Dendritic cell treated with granulocyte-macrophage colony-stimulating factor and Interleukin-4, amounts not matched to agents 40 ng/mL and 50 ng/mL, for 4 days (primary cell): ENCODE results near the gene CRYL1.

Experiments used
- H3K27ac Mint-ChIP-seq: one replicate; pipeline ENCODE4 v1.8.0; 2022; ENCODE audit warnings: mild to moderate bottlenecking, mixed read lengths
- H3K27me3 Mint-ChIP-seq: one replicate; pipeline ENCODE4 v1.8.0; 2022; ENCODE audit warnings: mild to moderate bottlenecking, mixed read lengths
- H3K36me3 Mint-ChIP-seq: one replicate; pipeline ENCODE4 v1.8.0; 2022; ENCODE audit warnings: low read depth, mixed read lengths
- H3K4me1 Mint-ChIP-seq: one replicate; pipeline ENCODE4 v1.8.0; 2022; ENCODE audit warnings: low read depth, mixed read lengths
- H3K4me3 Mint-ChIP-seq: one replicate; pipeline ENCODE4 v1.8.0; 2022; ENCODE audit warnings: mild to moderate bottlenecking, moderate library complexity, mixed read lengths
- H3K9me3 Mint-ChIP-seq: one replicate; pipeline ENCODE4 v1.8.0; 2022; ENCODE audit warnings: mixed read lengths
- intact Hi-C: fragments of 100-400 bp; cut with micrococcal nuclease; formaldehyde crosslinking; loops from one replicate; pipeline ENCODE4 v1.15.0; 2022

The CRYL1 gene

GRCh38 chr13:20495087-20496023 is 30.3 kb downstream of the CRYL1 start:
- intact Hi-C loops = loop anchor here (1.0 to 10.0 kb wide), 4 partner anchors 217 to 430 kb away; partner anchors contain the start of gene GJB2
- no peak overlapping the region for H3K4me3 Mint-ChIP-seq
- H3K27me3 Mint-ChIP-seq = no peaks in the 10 kb centered on the region
- no peaks in the 10 kb centered on the region for H3K9me3 Mint-ChIP-seq
- H3K4me1 Mint-ChIP-seq = peaks cover 2% of the 10 kb centered on the region
- no peaks in the 10 kb centered on the region for H3K36me3 Mint-ChIP-seq
- no peak overlapping the region for H3K27ac Mint-ChIP-seq

GRCh38 chr13:20494656-20495055 is 31.0 kb downstream of the CRYL1 start:
- intact Hi-C loops = loop anchor here (1.0 to 10.0 kb wide), 4 partner anchors 218 to 431 kb away; partner anchors contain the start of gene GJB2
- no peak overlapping the region for H3K4me3 Mint-ChIP-seq
- no peak overlapping the region for H3K27ac Mint-ChIP-seq

GRCh38 chr13:20492641-20493040 is 33.0 kb downstream of the CRYL1 start:
- Mint-ChIP-seq H3K9me3 (no peaks in the 10 kb centered on the region), H3K4me3 (no peak overlapping the region), H3K36me3 (peaks cover 24% of the 10 kb centered on the region), H3K4me1 (no peaks in the 10 kb centered on the region), H3K27me3 (no peaks in the 10 kb centered on the region), H3K27ac (no peak overlapping the region)
- intact Hi-C loops = loop anchor here (10.0 kb wide), 1 partner anchor 298 kb away; the partner anchor contains the start of gene GJB2

More at GRCh38 chr13:20494656-20495055, 31.0 kb downstream of the CRYL1 start:
- Mint-ChIP-seq H3K36me3 (peaks cover 4% of the 10 kb centered on the region), H3K4me1 (no peaks in the 10 kb centered on the region), H3K27me3 (no peaks in the 10 kb centered on the region), H3K9me3 (no peaks in the 10 kb centered on the region)

GRCh38 chr13:20491926-20492435 is 33.7 kb downstream of the CRYL1 start:
- Mint-ChIP-seq H3K27me3 (no peaks in the 10 kb centered on the region), H3K4me3 (no peak overlapping the region), H3K36me3 (peaks cover 31% of the 10 kb centered on the region), H3K27ac (no peak overlapping the region), H3K9me3 (no peaks in the 10 kb centered on the region), H3K4me1 (no peaks in the 10 kb centered on the region)
- intact Hi-C loops = loop anchor here (10.0 kb wide), 1 partner anchor 297 kb away; the partner anchor contains the start of gene GJB2

DNA sequence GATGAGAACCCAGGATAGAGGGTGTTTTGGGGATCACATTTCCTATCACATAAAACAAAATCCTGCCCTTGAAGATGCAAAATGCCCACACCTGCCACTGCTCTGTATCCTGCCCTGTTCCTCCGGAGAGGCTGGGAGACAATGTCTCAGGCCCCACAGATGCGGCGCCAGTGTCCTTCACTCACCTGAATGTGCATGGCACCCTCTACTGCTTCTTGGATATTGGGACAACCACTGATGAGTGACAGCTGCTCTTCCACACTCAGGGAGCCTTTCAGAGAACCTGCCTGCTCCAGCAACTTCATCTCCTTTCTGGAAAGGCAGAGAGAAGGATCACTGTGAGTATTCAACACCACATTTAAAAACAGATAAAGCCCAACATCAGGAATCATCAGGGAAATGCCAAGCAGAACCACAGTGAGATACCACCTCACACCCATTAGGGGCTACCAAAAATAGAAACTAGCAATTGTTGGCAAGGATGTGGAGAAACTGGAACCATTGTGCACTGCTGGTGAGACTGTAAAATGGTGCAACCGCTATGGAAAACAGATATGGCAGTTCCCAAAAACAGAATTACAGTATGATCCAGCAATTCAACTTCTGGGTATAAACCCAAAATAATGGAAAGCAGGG is 36.4 kb downstream of the CRYL1 start:
- Mint-ChIP-seq H3K9me3 (no peaks in the 10 kb centered on the region), H3K27me3 (no peaks in the 10 kb centered on the region), H3K27ac (no peak overlapping the region), H3K4me1 (no peaks in the 10 kb centered on the region), H3K4me3 (no peak overlapping the region), H3K36me3 (peaks cover 48% of the 10 kb centered on the region)
- intact Hi-C loops = no loop called here

GRCh38 chr13:20487927-20488326 is 37.7 kb downstream of the CRYL1 start:
- Mint-ChIP-seq H3K4me1 (no peaks in the 10 kb centered on the region), H3K9me3 (no peaks in the 10 kb centered on the region)
- intact Hi-C loops = no loop called here

DNA sequence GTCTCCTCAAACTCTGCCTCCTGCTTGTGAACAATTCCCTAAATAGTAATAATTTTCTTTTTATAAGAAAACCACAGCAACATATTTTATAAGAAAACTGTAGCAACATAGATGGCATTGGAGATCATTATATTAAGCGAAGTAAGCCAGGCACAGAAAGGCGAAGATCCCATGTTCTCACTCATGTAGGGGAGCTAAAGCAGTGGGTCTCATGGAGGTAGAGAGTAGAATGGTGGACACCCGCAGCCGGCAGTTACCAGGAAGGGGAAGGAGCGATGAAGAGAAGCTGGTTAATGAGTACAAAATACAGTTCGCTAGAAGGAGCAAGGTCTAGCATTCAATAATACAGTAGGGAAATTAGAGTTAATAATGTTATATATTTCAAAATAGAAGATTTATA is 42.9 kb downstream of the CRYL1 start:
- Mint-ChIP-seq H3K4me3 (no peak overlapping the region), H3K4me1 (no peaks in the 10 kb centered on the region), H3K36me3 (peaks cover 33% of the 10 kb centered on the region), H3K9me3 (no peaks in the 10 kb centered on the region), H3K27ac (no peak overlapping the region), H3K27me3 (no peaks in the 10 kb centered on the region)
- intact Hi-C loops = no loop called here

More at GRCh38 chr13:20487927-20488326, 37.7 kb downstream of the CRYL1 start:
- H3K36me3 Mint-ChIP-seq = peaks cover 48% of the 10 kb centered on the region
- no peaks in the 10 kb centered on the region for H3K27me3 Mint-ChIP-seq
- no peak overlapping the region for H3K4me3 Mint-ChIP-seq
- H3K27ac Mint-ChIP-seq = no peak overlapping the region

DNA sequence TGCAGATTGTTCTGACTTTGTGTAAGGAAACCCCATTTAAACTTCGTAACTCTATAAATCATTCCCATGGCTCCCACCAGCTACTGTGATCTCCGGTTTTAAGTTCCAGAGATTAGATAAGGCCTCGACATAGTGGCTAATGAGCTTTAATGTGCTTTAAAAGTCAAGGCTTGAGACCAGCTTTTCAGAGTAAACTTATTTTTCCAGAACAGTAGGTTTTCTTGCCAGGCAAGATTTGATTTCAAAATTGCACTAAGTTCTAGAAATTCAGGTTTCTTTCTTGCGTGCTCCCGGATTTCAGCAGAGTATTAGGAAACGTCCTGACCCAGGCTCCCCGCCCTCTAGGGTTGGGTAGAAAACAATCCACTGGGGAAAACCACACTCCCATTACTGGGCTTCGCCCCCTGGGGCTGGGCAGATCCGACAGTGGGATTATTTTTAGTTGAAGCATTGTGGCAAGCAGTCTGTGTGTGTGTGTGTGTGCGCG is 43.3 kb downstream of the CRYL1 start:
- Mint-ChIP-seq H3K4me1 (no peaks in the 10 kb centered on the region), H3K4me3 (no peak overlapping the region), H3K36me3 (peaks cover 29% of the 10 kb centered on the region), H3K27me3 (no peaks in the 10 kb centered on the region), H3K27ac (no peak overlapping the region), H3K9me3 (no peaks in the 10 kb centered on the region)
- intact Hi-C loops = no loop called here

DNA sequence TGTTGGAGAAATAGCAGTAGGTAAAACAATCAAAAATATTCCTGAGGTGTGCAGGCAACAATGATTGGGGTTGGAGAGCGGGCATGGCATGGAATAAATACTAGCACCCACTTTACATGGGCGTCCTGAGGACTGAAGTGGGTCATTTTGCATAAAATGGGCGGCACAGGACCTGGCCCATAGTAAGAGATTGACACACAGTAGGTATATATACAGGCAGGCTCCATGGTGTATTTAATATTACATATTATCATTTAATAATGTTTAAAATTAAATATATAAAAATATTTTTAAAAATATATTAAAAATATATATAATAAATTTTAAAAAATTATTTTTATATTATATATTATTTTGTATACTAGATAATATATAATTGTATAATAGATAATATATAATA is 48.3 kb downstream of the CRYL1 start:
- Mint-ChIP-seq H3K27ac (no peak overlapping the region), H3K4me3 (no peak overlapping the region), H3K27me3 (no peaks in the 10 kb centered on the region), H3K9me3 (no peaks in the 10 kb centered on the region), H3K36me3 (peaks cover 38% of the 10 kb centered on the region), H3K4me1 (peaks cover 13% of the 10 kb centered on the region)
- intact Hi-C loops = no loop called here

GRCh38 chr13:20475927-20476691 is 49.5 kb downstream of the CRYL1 start:
- Mint-ChIP-seq H3K9me3 (no peaks in the 10 kb centered on the region), H3K4me1 (peaks cover 13% of the 10 kb centered on the region), H3K27ac (no peak overlapping the region), H3K4me3 (no peak overlapping the region), H3K27me3 (no peaks in the 10 kb centered on the region), H3K36me3 (peaks cover 50% of the 10 kb centered on the region)
- intact Hi-C loops = no loop called here

- Mint-ChIP-seq H3K4me3 (no peak overlapping the region), H3K27me3 (no peaks in the 10 kb centered on the region), H3K4me1 (peaks cover 13% of the 10 kb centered on the region), H3K9me3 (no peaks in the 10 kb centered on the region), H3K27ac (peak overlapping the region; percentile 53), H3K36me3 (peaks cover 47% of the 10 kb centered on the region)
- intact Hi-C loops = no loop called here
Observed at GRCh38 chr13:20474515-20474914, 51.1 kb downstream of the CRYL1 start.

DNA sequence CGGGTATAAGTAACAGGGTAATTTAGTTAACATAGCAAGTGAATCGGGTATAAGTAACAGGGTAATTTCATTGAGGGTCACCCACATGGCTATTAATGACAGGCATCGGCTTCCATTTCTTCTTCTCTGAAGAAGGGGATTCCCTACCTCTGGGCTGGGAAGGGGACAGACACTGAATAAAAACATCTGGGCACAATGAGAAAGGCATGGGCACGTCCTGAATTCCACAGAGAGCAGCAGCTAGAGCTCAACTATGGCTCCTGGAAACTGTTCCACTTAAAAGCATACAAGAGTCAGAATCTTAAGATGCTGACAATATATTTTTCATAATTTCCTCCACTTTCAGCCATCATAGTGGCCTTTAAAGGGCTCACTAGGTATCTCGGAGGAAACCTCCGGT is 51.8 kb downstream of the CRYL1 start:
- H3K27me3 Mint-ChIP-seq = no peaks in the 10 kb centered on the region
- no peak overlapping the region for H3K4me3 Mint-ChIP-seq
- H3K9me3 Mint-ChIP-seq = no peaks in the 10 kb centered on the region
- H3K27ac Mint-ChIP-seq = no peak overlapping the region
- peaks cover 13% of the 10 kb centered on the region for H3K4me1 Mint-ChIP-seq
- H3K36me3 Mint-ChIP-seq = peaks cover 50% of the 10 kb centered on the region
- intact Hi-C loops = no loop called here

DNA sequence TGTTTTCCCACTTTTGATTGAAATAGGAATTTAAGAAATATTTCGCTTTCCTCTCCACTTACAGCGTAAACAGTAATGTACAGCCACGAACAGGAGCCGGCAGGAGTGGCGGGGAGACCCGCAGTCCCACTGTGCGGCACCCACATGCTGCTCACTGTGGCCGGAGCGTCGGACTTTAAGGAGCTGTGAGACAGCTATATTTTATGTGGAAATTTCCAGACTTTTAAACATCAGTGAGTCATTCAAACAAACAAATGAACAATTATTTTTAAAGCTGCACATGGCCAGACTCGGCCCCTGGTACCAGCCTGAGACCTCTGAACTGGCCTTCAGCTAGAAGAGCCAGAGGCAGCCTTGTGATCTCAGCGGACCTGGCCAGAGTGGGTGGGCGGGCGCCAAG is 52.5 kb downstream of the CRYL1 start:
- H3K4me3 Mint-ChIP-seq = no peak overlapping the region
- no peaks in the 10 kb centered on the region for H3K27me3 Mint-ChIP-seq
- H3K4me1 Mint-ChIP-seq = peaks cover 13% of the 10 kb centered on the region
- H3K36me3 Mint-ChIP-seq = peaks cover 57% of the 10 kb centered on the region
- no peaks in the 10 kb centered on the region for H3K9me3 Mint-ChIP-seq
- no peak overlapping the region for H3K27ac Mint-ChIP-seq
- intact Hi-C loops = no loop called here
